OCI-LY7 (cell line): ENCODE measurements around the gene OCSTAMP. TPM values are rescaled to one million over a fixed set of nuclear protein-coding genes. Genes with fewer than 3 reads are reported as not detected.

ENCODE experiments used
- BruUV-seq: library from RNA; stranded (reverse); fragments of 400-500 nt; replicated peaks from 2 replicates; lab custom pipeline; 2021; lab: Mats Ljungman, UMichigan
- CTCF ChIA-PET: fragments of 300-600 bp; sonication (Branson Sonifier 250); formaldehyde crosslinking; loops from one replicate; lab custom pipeline; 2022; ENCODE audit warnings: antibody characterized with exemption; ENCODE audit not compliant: unreplicated experiment; lab: Charles Lee
- POLR2A ChIA-PET: fragments of 300-600 bp; sonication (Branson Sonifier 250); formaldehyde crosslinking; loops from one replicate; lab custom pipeline; 2022; ENCODE audit warnings: antibody characterized with exemption; lab: Charles Lee
- DNase-seq: peaks from one replicate; pipeline ENCODE4 v3.0.0-alpha.2; 2015; ENCODE audit warnings: low spot score
- H2AFZ ChIP-seq: fragments of 200-600 bp; sonication (generic), shearing (Covaris generic); 2 replicates; pipeline ENCODE4 v1.6.1; 2014; ENCODE audit warnings: mild to moderate bottlenecking, antibody characterized with exemption, low read length, moderate library complexity
- H3K27ac ChIP-seq: fragments of 200-600 bp; sonication (generic); 2 replicates; pipeline ENCODE4 v1.5.1; 2014; ENCODE audit warnings: mixed run types, low read depth, mild to moderate bottlenecking, moderate library complexity, low read length, inconsistent platforms; ENCODE audit not compliant: poor library complexity, severe bottlenecking
- H3K36me3 ChIP-seq: fragments of 200-600 bp; sonication (generic); 2 replicates; pipeline ENCODE4 v1.6.1; 2014; ENCODE audit warnings: mild to moderate bottlenecking, antibody characterized with exemption, low read length, moderate library complexity, mixed read lengths; ENCODE audit not compliant: insufficient read depth
- H3K4me1 ChIP-seq: fragments of 200-600 bp; sonication (generic); 2 replicates; pipeline ENCODE4 v1.5.1; 2014; ENCODE audit warnings: mild to moderate bottlenecking, low read length; ENCODE audit not compliant: insufficient read depth, poor library complexity, severe bottlenecking
- H3K4me2 ChIP-seq: fragments of 200-600 bp; sonication (generic); 2 replicates; pipeline ENCODE4 v1.6.1; 2014; ENCODE audit warnings: mild to moderate bottlenecking, low read length
- H3K4me3 ChIP-seq: fragments of 200-600 bp; sonication (generic); 2 replicates; pipeline ENCODE4 v1.5.1; 2014; ENCODE audit warnings: mild to moderate bottlenecking, low read depth, low read length; ENCODE audit not compliant: poor library complexity, severe bottlenecking
- H3K79me2 ChIP-seq: fragments of 200-600 bp; sonication (generic); 2 replicates; pipeline ENCODE4 v1.6.1; 2016; ENCODE audit warnings: low read depth, mild to moderate bottlenecking, low read length, moderate library complexity, mixed read lengths; ENCODE audit not compliant: insufficient read depth
- H3K9me2 ChIP-seq: fragments of 200-600 bp; sonication (generic); 2 replicates; pipeline ENCODE4 v1.6.1; 2016; ENCODE audit warnings: mild to moderate bottlenecking, low read length, mixed read lengths; ENCODE audit not compliant: insufficient read depth
- H3K9me3 ChIP-seq: fragments of 200-600 bp; sonication (generic); 2 replicates; pipeline ENCODE4 v1.6.1; 2014; ENCODE audit warnings: mild to moderate bottlenecking, mixed run types, low read length, mixed read lengths
- H4K20me1 ChIP-seq: fragments of 200-600 bp; sonication (generic); 2 replicates; pipeline ENCODE4 v1.6.1; 2014; ENCODE audit warnings: mild to moderate bottlenecking, antibody characterized with exemption, low read length, moderate library complexity, mixed read lengths; ENCODE audit not compliant: insufficient read depth
- EZH2phosphoT487 ChIP-seq: fragments of 200-600 bp; sonication (generic); IDR thresholded peaks from 2 replicates; pipeline ENCODE4 v1.6.1; 2018; ENCODE audit warnings: low read depth, borderline replicate concordance, mild to moderate bottlenecking, mixed run types, antibody characterized with exemption, low read length, moderate library complexity, mixed read lengths
- intact Hi-C: fragments of 100-400 bp; cut with micrococcal nuclease; formaldehyde crosslinking; loops from one replicate; pipeline ENCODE4 v1.10.0; 2022; ENCODE audit not compliant: unreplicated experiment
- total RNA-seq, 2 experiments: library from RNA; depleted of rRNA in 1 of 2; stranded (reverse); fragments of >200 nt in 1 of 2; shearing (Covaris generic) in 1 of 2; gene quantifications; 2 replicates each; pipeline ENCODE4 v1.2.3, GENCODE V29; 2014 to 2022
- TF ChIP-seq, protein P1 (sequence below): fragments of 200-600 bp; sonication (generic); conservative IDR thresholded peaks from 2 replicates; pipeline ENCODE4 v1.5.1; 2014; ENCODE audit warnings: mild to moderate bottlenecking, antibody characterized with exemption, low read length, moderate library complexity, mixed read lengths

OCSTAMP gene
- total RNA-seq, 2 experiments from 2014 or later, result not detected

GRCh38 chr20:46584508-46584907, 34.1 kb upstream of the OCSTAMP start:
- intact Hi-C loops, result no loop called here
- CTCF ChIA-PET, result no interaction called here
- no TSS peak for BruUV-seq

DNA sequence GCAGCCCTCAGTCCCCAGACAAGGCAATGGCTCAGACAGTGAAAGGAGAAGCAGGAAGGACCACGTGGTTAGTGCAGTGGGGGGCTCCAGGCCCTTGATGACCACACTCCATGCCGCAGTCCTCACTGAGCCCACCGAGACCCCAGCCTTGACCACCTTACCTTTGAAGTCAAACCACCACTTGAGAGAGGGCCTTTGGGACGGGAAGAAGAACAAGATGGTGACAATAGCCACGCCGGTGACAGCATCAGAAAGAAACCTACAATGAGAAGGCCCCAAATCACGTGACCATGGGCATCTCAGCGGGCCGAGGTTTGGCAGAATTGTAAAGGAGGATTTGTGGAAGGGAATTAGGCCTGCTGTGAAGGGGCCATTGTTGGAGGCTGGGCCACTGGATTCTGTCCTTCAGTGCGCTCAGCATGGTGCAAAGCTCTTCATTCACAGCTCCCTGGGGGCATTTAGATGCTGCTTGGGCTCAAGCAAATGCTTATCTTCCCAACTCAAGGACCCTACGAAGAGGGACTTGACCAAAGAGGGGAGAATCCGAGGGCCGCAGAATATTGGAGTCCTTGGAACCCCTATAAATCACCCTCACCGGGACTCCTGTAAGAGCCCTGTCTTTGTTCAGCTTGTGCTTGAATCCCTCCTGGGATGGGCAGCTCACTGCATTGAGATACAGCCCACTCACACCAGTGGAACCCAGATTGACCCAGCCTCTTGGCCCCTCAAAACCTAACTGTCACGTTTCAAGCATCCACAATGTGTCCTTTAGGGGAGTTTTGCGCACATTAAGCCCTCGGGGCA, 33.2 kb upstream of the OCSTAMP start:
- BruUV-seq, result no TSS peak
- no peak for TF ChIP-seq EZH2phosphoT487
- TF ChIP-seq, protein P1, sequence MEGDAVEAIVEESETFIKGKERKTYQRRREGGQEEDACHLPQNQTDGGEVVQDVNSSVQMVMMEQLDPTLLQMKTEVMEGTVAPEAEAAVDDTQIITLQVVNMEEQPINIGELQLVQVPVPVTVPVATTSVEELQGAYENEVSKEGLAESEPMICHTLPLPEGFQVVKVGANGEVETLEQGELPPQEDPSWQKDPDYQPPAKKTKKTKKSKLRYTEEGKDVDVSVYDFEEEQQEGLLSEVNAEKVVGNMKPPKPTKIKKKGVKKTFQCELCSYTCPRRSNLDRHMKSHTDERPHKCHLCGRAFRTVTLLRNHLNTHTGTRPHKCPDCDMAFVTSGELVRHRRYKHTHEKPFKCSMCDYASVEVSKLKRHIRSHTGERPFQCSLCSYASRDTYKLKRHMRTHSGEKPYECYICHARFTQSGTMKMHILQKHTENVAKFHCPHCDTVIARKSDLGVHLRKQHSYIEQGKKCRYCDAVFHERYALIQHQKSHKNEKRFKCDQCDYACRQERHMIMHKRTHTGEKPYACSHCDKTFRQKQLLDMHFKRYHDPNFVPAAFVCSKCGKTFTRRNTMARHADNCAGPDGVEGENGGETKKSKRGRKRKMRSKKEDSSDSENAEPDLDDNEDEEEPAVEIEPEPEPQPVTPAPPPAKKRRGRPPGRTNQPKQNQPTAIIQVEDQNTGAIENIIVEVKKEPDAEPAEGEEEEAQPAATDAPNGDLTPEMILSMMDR, result no peak
- Histone ChIP-seq H3K4me2 (no peak overlapping the region), H3K79me2 (no peaks in the 10 kb centered on the region), H3K4me1 (no peaks in the 10 kb centered on the region), H3K9me3 (no peaks in the 10 kb centered on the region), H3K4me3 (no peak overlapping the region), H4K20me1 (no peaks in the 10 kb centered on the region), H2AFZ (no peak overlapping the region), H3K9me2 (no peaks in the 10 kb centered on the region), H3K36me3 (no peaks in the 10 kb centered on the region), H3K27ac (no peak overlapping the region)
- no peak for DNase-seq
- ChIA-PET POLR2A (no interaction called here), CTCF (no interaction called here)
- intact Hi-C loops, result no loop called here

More at GRCh38 chr20:46584508-46584907, 34.1 kb upstream of the OCSTAMP start:
- TF ChIP-seq, protein P1, result no peak
- no peak for TF ChIP-seq EZH2phosphoT487
- Histone ChIP-seq H3K79me2 (no peaks in the 10 kb centered on the region), H2AFZ (no peak overlapping the region), H3K4me2 (no peak overlapping the region), H3K9me2 (no peaks in the 10 kb centered on the region), H3K9me3 (no peaks in the 10 kb centered on the region), H3K4me3 (no peak overlapping the region), H3K27ac (no peak overlapping the region), H3K4me1 (no peaks in the 10 kb centered on the region), H3K36me3 (no peaks in the 10 kb centered on the region), H4K20me1 (no peaks in the 10 kb centered on the region)
- POLR2A ChIA-PET, result no interaction called here
- DNase-seq, result no peak

DNA sequence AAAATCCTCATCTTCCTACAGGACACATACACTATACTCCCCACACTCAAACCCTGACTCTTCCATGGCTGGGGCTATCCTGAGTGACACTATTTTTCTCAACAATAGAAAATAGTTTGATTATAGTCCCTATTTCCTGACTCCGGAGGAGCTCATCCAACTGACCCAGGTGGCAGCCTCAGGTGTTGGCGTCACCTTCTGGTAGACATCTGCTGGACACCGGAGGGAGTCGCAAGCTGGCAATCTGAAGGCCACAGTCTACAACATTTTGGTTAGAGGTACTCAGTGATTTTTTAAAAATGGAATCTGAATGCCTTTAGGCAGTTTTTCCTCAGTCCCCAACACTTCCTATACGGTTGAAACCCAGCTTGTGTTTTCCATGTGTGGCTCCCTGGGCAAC, 32.2 kb upstream of the OCSTAMP start:
- no peak overlapping the region for H2AFZ ChIP-seq
- H3K9me2 ChIP-seq, result no peaks in the 10 kb centered on the region
- TF ChIP-seq, protein P1, result no peak
- TF ChIP-seq EZH2phosphoT487, result no peak
- ChIA-PET CTCF (no interaction called here), POLR2A (no interaction called here)
- no TSS peak for BruUV-seq
- H3K36me3 ChIP-seq, result no peaks in the 10 kb centered on the region
- no peaks in the 10 kb centered on the region for H3K9me3 ChIP-seq
- H3K4me1 ChIP-seq, result no peaks in the 10 kb centered on the region
- DNase-seq, result no peak
- intact Hi-C loops, result no loop called here
- H4K20me1 ChIP-seq, result no peaks in the 10 kb centered on the region
- H3K79me2 ChIP-seq, result no peaks in the 10 kb centered on the region
- no peak overlapping the region for H3K4me2 ChIP-seq
- H3K4me3 ChIP-seq, result no peak overlapping the region
- no peak overlapping the region for H3K27ac ChIP-seq
